ENCODE data around the gene RRP12.
A peak's percentile ranks its signal among the peaks of the same experiment; 100 is the strongest.

Gene RRP12

DNA sequence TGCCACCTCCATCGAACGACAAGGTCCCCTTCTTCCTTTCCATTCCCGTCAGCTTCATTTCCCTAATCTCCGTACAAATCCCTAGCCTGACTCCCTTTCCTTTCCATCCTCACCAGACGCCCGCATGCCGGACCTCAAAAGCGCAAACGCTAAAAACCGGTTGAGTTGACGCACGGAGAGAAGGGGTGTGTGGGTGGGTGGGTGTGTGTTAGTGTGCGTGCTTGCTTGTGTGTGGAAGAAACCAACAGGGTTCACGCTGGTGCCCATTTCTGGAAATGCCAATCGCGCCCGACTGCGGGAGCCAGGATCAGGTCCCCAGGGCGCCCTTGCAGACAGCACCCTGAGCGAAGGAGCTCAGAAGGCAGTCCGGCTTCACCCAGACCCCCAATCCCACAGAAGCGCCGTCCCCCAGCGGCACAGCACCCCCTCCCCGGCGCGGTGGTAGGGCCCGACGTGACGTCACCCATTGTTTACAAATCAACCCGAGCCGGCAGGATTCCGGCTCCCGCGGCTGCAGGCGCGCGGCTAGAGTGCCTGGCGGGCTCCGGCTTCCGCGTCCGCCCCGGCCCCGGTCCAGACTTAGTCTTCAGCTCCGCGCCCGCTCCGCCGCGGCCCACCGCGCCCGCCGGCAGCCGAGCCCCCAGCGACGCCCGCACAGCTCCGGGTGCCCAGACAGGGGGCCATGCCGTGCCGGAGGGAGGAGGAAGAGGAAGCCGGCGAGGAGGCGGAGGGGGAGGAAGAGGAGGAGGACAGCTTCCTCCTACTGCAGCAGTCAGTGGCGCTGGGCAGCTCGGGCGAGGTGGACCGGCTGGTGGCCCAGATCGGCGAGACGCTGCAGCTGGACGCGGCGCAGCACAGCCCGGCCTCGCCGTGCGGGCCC lies 82.1 kb downstream of the RRP12 start, which contains the start of gene FRAT1:
FRAT1 (plus strand) TSS at position 500 of the 880 bp plus-strand sequence; CDS start at position 683, 183 bp downstream.
- Histone ChIP-seq H3K27ac (ENCODE audit: low read depth, low read length) (peak within 1 kb of the TSS; percentile 84), H2AK5ac (ENCODE audit: low read length) (no peak within 1 kb of the TSS), H3K27me3 (ENCODE audit: insufficient read depth, low read length) (peaks cover 21% of the 10 kb centered on the region), H4K12ac (ENCODE audit: low read depth, low read length) (peak within 1 kb of the TSS; percentile 96), H3K23ac (ENCODE audit: low read length) (no peak within 1 kb of the TSS), H2AFZ (ENCODE audit: insufficient read depth, low read length, poor library complexity) (peak within 1 kb of the TSS; percentile 97), H3K18ac (ENCODE audit: low read length) (peak within 1 kb of the TSS; percentile 99), H2BK12ac (ENCODE audit: low read length) (peak within 1 kb of the TSS; percentile 97), H3K4me1 (ENCODE audit: control insufficient read depth in 1 of 2, insufficient read depth in 2 of 2, low read length in 2 of 2) (peaks cover 11 to 13% of the 10 kb centered on the region in 2 experiments), H3K79me2 (ENCODE audit: control insufficient read depth, insufficient read depth, low read length, poor library complexity) (peaks cover 2% of the 10 kb centered on the region), H3K9me3 (ENCODE audit: insufficient read depth, low read depth, low read length) (peaks cover 3% of the 10 kb centered on the region), H3K4me2 (ENCODE audit: low read length) (peak within 1 kb of the TSS; percentile 77), H3K79me1 (ENCODE audit: low read length) (peaks cover 4% of the 10 kb centered on the region), H3K9ac (ENCODE audit: low read length) (peak within 1 kb of the TSS; percentile 100), H2BK120ac (ENCODE audit: insufficient read depth, low read length, poor library complexity) (peak within 1 kb of the TSS; percentile 99), H2BK5ac (ENCODE audit: low read depth, low read length, poor library complexity) (peak within 1 kb of the TSS; percentile 99), H4K91ac (ENCODE audit: low read depth, low read length) (peak within 1 kb of the TSS; percentile 98), H3K4ac (ENCODE audit: low read depth, low read length) (peak within 1 kb of the TSS; percentile 98), H3K36me3 (ENCODE audit: control insufficient read depth in 1 of 2, insufficient read depth in 2 of 2, low read length in 2 of 2) (no peaks in the 10 kb centered on the region), H3K14ac (ENCODE audit: low read length) (peak within 1 kb of the TSS; percentile 92), H3K4me3 (ENCODE audit: low read depth, low read length) (peak within 1 kb of the TSS; percentile 96), H4K8ac (ENCODE audit: low read depth, low read length) (peak within 1 kb of the TSS; percentile 91)
- peak; percentile 94 to 96 for DNase-seq
- WGBS (ENCODE audit: extremely low coverage, insufficient coverage, insufficient read length), result no CpG with 5 or more reads among the region's 79 CpGs

DNA sequence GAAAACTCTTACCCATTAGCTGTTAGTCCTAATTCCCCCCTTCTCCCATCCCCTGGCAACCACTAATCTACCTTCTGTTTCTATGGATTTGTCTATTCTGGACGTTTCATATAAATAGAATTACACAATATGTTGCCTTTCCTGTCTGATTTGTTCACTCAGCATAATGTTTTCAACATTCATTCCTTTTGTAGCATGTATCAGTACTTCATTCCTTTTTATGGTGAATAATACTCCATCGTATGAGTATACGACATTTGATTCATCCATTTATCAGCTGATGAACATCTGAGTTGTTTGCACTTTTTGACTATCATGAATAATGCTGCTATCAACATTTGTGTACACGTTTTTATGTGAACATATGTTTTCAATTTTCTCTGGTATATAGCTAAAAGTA lies 86.5 kb downstream of the RRP12 start:
- H3K9ac ChIP-seq (ENCODE audit: low read length), result no peak overlapping the region
- H3K79me1 ChIP-seq (ENCODE audit: low read length), result peaks cover 4% of the 10 kb centered on the region
- WGBS (ENCODE audit: extremely low coverage, insufficient coverage, insufficient read length), result no CpG with 5 or more reads among the region's 4 CpGs
- no peak overlapping the region for H2BK12ac ChIP-seq (ENCODE audit: low read length)
- no peak overlapping the region for H3K23ac ChIP-seq (ENCODE audit: low read length)
- H3K18ac ChIP-seq (ENCODE audit: low read length), result no peak overlapping the region
- H3K27me3 ChIP-seq (ENCODE audit: insufficient read depth, low read length), result peaks cover 2% of the 10 kb centered on the region
- H3K36me3 ChIP-seq (ENCODE audit: control insufficient read depth in 1 of 2, insufficient read depth in 2 of 2, low read length in 2 of 2), result no peaks in the 10 kb centered on the region
- no peak overlapping the region for H4K12ac ChIP-seq (ENCODE audit: low read depth, low read length)
- no peak overlapping the region for H2BK5ac ChIP-seq (ENCODE audit: low read depth, low read length, poor library complexity)
- DNase-seq, result no peak
- H3K14ac ChIP-seq (ENCODE audit: low read length), result no peak overlapping the region
- no peak overlapping the region for H3K27ac ChIP-seq (ENCODE audit: low read depth, low read length)
- no peak overlapping the region for H4K91ac ChIP-seq (ENCODE audit: low read depth, low read length)
- H3K4ac ChIP-seq (ENCODE audit: low read depth, low read length), result no peak overlapping the region
- H3K4me2 ChIP-seq (ENCODE audit: low read length), result no peak overlapping the region
- H3K4me3 ChIP-seq (ENCODE audit: low read depth, low read length), result no peak overlapping the region
- no peak overlapping the region for H2AFZ ChIP-seq (ENCODE audit: insufficient read depth, low read length, poor library complexity)
- H3K4me1 ChIP-seq (ENCODE audit: control insufficient read depth in 1 of 2, insufficient read depth in 2 of 2, low read length in 2 of 2), result peaks cover under 1% of the 10 kb centered on the region in 2 experiments
- H3K79me2 ChIP-seq (ENCODE audit: control insufficient read depth, insufficient read depth, low read length, poor library complexity), result peaks cover 2% of the 10 kb centered on the region
- no peak overlapping the region for H2AK5ac ChIP-seq (ENCODE audit: low read length)
- H3K9me3 ChIP-seq (ENCODE audit: insufficient read depth, low read depth, low read length), result no peaks in the 10 kb centered on the region
- no peak overlapping the region for H4K8ac ChIP-seq (ENCODE audit: low read depth, low read length)
- no peak overlapping the region for H2BK120ac ChIP-seq (ENCODE audit: insufficient read depth, low read length, poor library complexity)

DNA sequence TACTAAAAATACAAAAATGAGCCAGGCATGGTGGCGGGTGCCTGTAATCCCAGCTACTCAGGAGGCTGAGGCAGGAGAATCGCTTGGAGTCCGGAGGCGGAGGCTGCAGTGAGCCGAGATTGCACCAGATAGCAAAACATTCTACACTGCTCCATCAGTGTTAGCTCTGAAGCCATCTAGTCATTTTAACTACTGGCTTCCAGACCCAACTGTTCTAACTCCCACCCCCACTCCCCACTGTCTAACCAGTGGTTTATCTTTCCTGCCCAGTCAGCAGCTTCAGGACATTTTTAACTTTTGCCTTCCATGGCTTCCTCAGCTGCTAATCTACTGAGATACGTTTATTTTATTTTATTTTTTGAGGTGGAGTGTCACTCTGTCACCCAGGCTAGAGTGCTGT lies 88.2 kb downstream of the RRP12 start:
- no peak for DNase-seq
- Histone ChIP-seq H4K91ac (ENCODE audit: low read depth, low read length) (no peak overlapping the region), H2BK12ac (ENCODE audit: low read length) (no peak overlapping the region), H3K36me3 (ENCODE audit: control insufficient read depth in 1 of 2, insufficient read depth in 2 of 2, low read length in 2 of 2) (no peaks in the 10 kb centered on the region), H4K12ac (ENCODE audit: low read depth, low read length) (no peak overlapping the region), H4K8ac (ENCODE audit: low read depth, low read length) (no peak overlapping the region), H3K4me2 (ENCODE audit: low read length) (no peak overlapping the region), H3K4ac (ENCODE audit: low read depth, low read length) (no peak overlapping the region), H3K23ac (ENCODE audit: low read length) (no peak overlapping the region), H3K79me2 (ENCODE audit: control insufficient read depth, insufficient read depth, low read length, poor library complexity) (no peaks in the 10 kb centered on the region), H3K14ac (ENCODE audit: low read length) (no peak overlapping the region), H2AFZ (ENCODE audit: insufficient read depth, low read length, poor library complexity) (no peak overlapping the region), H3K9me3 (ENCODE audit: insufficient read depth, low read depth, low read length) (no peaks in the 10 kb centered on the region), H2BK5ac (ENCODE audit: low read depth, low read length, poor library complexity) (no peak overlapping the region), H3K79me1 (ENCODE audit: low read length) (no peaks in the 10 kb centered on the region), H3K4me1 (ENCODE audit: control insufficient read depth in 1 of 2, insufficient read depth in 2 of 2, low read length in 2 of 2) (no peaks in the 10 kb centered on the region), H3K27me3 (ENCODE audit: insufficient read depth, low read length) (no peaks in the 10 kb centered on the region), H2BK120ac (ENCODE audit: insufficient read depth, low read length, poor library complexity) (no peak overlapping the region), H3K27ac (ENCODE audit: low read depth, low read length) (no peak overlapping the region), H3K18ac (ENCODE audit: low read length) (no peak overlapping the region), H2AK5ac (ENCODE audit: low read length) (no peak overlapping the region), H3K9ac (ENCODE audit: low read length) (no peak overlapping the region), H3K4me3 (ENCODE audit: low read depth, low read length) (no peak overlapping the region)
- no CpG with 5 or more reads among the region's 6 CpGs for WGBS (ENCODE audit: extremely low coverage, insufficient coverage, insufficient read length)

DNA sequence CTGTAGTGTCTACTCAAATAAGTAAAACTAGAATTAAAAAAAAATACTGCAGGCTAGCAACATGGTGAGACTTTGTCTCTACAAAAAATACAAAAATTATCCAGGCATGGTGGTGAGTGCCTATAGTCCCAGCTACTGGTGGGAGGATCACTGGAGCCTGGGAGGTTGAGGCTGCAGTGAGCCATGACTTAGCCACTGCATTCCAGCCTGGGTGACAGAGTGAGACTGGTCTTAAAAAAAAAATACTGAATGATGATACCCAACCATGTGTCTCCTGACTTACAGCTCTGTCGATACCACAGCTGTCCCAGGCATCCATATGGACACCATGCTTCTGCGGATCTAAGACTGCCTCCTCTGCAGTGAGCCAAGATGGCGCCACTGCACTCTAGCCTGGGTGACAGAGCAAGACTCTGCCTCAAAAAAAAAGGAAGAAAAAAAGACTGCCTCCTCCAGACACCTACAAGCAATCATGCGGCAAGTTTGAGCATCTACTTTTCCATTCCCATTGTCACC lies 90.0 kb downstream of the RRP12 start:
- no peak overlapping the region for H3K18ac ChIP-seq (ENCODE audit: low read length)
- no peak overlapping the region for H3K23ac ChIP-seq (ENCODE audit: low read length)
- H2BK12ac ChIP-seq (ENCODE audit: low read length), result no peak overlapping the region
- no peak overlapping the region for H2BK5ac ChIP-seq (ENCODE audit: low read depth, low read length, poor library complexity)
- H3K36me3 ChIP-seq (ENCODE audit: control insufficient read depth in 1 of 2, insufficient read depth in 2 of 2, low read length in 2 of 2), result no peaks in the 10 kb centered on the region
- no peak for DNase-seq
- no peak overlapping the region for H3K9ac ChIP-seq (ENCODE audit: low read length)
- H2BK120ac ChIP-seq (ENCODE audit: insufficient read depth, low read length, poor library complexity), result no peak overlapping the region
- no peak overlapping the region for H3K4ac ChIP-seq (ENCODE audit: low read depth, low read length)
- H4K12ac ChIP-seq (ENCODE audit: low read depth, low read length), result no peak overlapping the region
- H3K9me3 ChIP-seq (ENCODE audit: insufficient read depth, low read depth, low read length), result no peaks in the 10 kb centered on the region
- no CpG with 5 or more reads among the region's 4 CpGs for WGBS (ENCODE audit: extremely low coverage, insufficient coverage, insufficient read length)
- H3K79me2 ChIP-seq (ENCODE audit: control insufficient read depth, insufficient read depth, low read length, poor library complexity), result no peaks in the 10 kb centered on the region
- no peak overlapping the region for H4K91ac ChIP-seq (ENCODE audit: low read depth, low read length)
- no peak overlapping the region for H3K4me2 ChIP-seq (ENCODE audit: low read length)
- no peaks in the 10 kb centered on the region for H3K27me3 ChIP-seq (ENCODE audit: insufficient read depth, low read length)
- H3K4me3 ChIP-seq (ENCODE audit: low read depth, low read length), result no peak overlapping the region
- H2AK5ac ChIP-seq (ENCODE audit: low read length), result no peak overlapping the region
- no peak overlapping the region for H3K14ac ChIP-seq (ENCODE audit: low read length)
- H3K27ac ChIP-seq (ENCODE audit: low read depth, low read length), result no peak overlapping the region
- H3K4me1 ChIP-seq (ENCODE audit: control insufficient read depth in 1 of 2, insufficient read depth in 2 of 2, low read length in 2 of 2), result no peaks in the 10 kb centered on the region
- no peak overlapping the region for H4K8ac ChIP-seq (ENCODE audit: low read depth, low read length)
- no peak overlapping the region for H2AFZ ChIP-seq (ENCODE audit: insufficient read depth, low read length, poor library complexity)
- no peaks in the 10 kb centered on the region for H3K79me1 ChIP-seq (ENCODE audit: low read length)
